Peyer's patch (tissue), 4 donors: ENCODE results near the gene RSRC2. TPM values are rescaled to one million over a fixed set of nuclear protein-coding genes. Genes with fewer than 3 reads are reported as not detected.
"Not testable (repeated sequence)": the region's sequence is repeated elsewhere in the genome, so short reads cannot be mapped to it uniquely, and the experiment has no call there.

Experiments used
- DNase-seq, 3 donors: peaks; one replicate each; pipeline ENCODE4 v3.0.0-alpha.2; 2017 to 2019
- H3K27ac ChIP-seq, 4 donors: fragments of 200-600 bp; sonication (generic); one replicate each; pipeline ENCODE4 v1.5.1; 2016 to 2019
- H3K27me3 ChIP-seq, 2 donors: fragments of 200-600 bp; sonication (generic); one replicate each; pipeline ENCODE4 v1.5.1; 2019
- H3K36me3 ChIP-seq, 3 donors: fragments of 200-600 bp; sonication (generic); one replicate each; pipeline ENCODE4 v1.5.1; 2016 to 2019
- H3K4me1 ChIP-seq, 4 donors: fragments of 200-600 bp; sonication (generic); one replicate each; pipeline ENCODE4 v1.5.1; 2016 to 2019
- H3K4me3 ChIP-seq, 4 donors: fragments of 200-600 bp; sonication (generic); 1 replicate in 3 of 4; 2 replicates in 1 of 4; pipeline ENCODE4 v1.5.1; 2016 to 2019; ENCODE audit warnings: mild to moderate bottlenecking in 1 of 4
- H3K9me3 ChIP-seq, 4 donors: fragments of 200-600 bp; sonication (generic); one replicate each; pipeline ENCODE4 v1.5.1; 2016 to 2019; ENCODE audit warnings: mild to moderate bottlenecking in 1 of 4
- CTCF ChIP-seq, 6 experiments: fragments of 450-650 bp in 4 of 6; fragments of 200-600 bp in 2 of 6; sonication (generic) in 1 of 6; IDR thresholded peaks; one replicate each; pipeline ENCODE4 v1.5.1; 2017 to 2019; ENCODE audit warnings: antibody characterized with exemption in 6 of 6, mild to moderate bottlenecking in 3 of 6, moderate library complexity in 1 of 6
- POLR2A ChIP-seq, 2 donors: fragments of 450-650 bp; IDR thresholded peaks; one replicate each; pipeline ENCODE4 v1.5.1; 2017; ENCODE audit warnings: antibody characterized with exemption in 2 of 2, mild to moderate bottlenecking in 2 of 2, moderate library complexity in 2 of 2
- total RNA-seq, 4 donors: library from RNA; depleted of rRNA; stranded (reverse); fragments of >200 nt; gene quantifications; one replicate each; pipeline ENCODE4 v1.1.0, GENCODE V29; 2016

The RSRC2 gene
- total RNA-seq, 4 donors from 2014 or later: 78.5 to 455 (median 112) TPM

GRCh38 chr12:122486805-122487426 lies 39.8 kb downstream of the RSRC2 start:
- Histone ChIP-seq H3K4me3 (no peak overlapping the region), H3K27me3 (no peaks in the 10 kb centered on the region), H3K9me3 (no peaks in the 10 kb centered on the region), H3K4me1 (no peaks in the 10 kb centered on the region), H3K27ac (no peak overlapping the region), H3K36me3 (peaks cover 0 to 88% (median 3%) of the 10 kb centered on the region in 3 donors)
- TF ChIP-seq CTCF (IDR thresholded peaks at IDR 0.05): no peak
- no peak for TF ChIP-seq POLR2A (IDR thresholded peaks at IDR 0.05)
- peak in 1 of 3 donors; percentile 1 for DNase-seq

- H3K4me1 ChIP-seq, H3K9me3 ChIP-seq, H3K27ac ChIP-seq, H3K4me3 ChIP-seq, H3K27me3 ChIP-seq, DNase-seq: not testable (repeated sequence)
- peaks cover 0 to 88% (median 3%) of the 10 kb centered on the region in 3 donors for H3K36me3 ChIP-seq
These were observed 40.4 kb downstream of the RSRC2 start for GRCh38 chr12:122486360-122486759.

- H3K36me3 ChIP-seq: peaks cover 0 to 92% (median 0%) of the 10 kb centered on the region in 3 donors
- not testable (repeated sequence) for H3K27me3 ChIP-seq, H3K4me1 ChIP-seq, H3K4me3 ChIP-seq, DNase-seq, H3K9me3 ChIP-seq, H3K27ac ChIP-seq
These were observed 42.4 kb downstream of the RSRC2 start for GRCh38 chr12:122484385-122484784.

GRCh38 chr12:122483969-122484368 lies 42.8 kb downstream of the RSRC2 start:
- Histone ChIP-seq H3K9me3 (no peaks in the 10 kb centered on the region), H3K36me3 (peaks cover 0 to 92% (median 0%) of the 10 kb centered on the region in 3 donors), H3K4me1 (no peaks in the 10 kb centered on the region), H3K4me3 (no peak overlapping the region), H3K27ac (no peak overlapping the region), H3K27me3 (no peaks in the 10 kb centered on the region)
- peak in 1 of 3 donors; percentile 8 for DNase-seq
- TF ChIP-seq CTCF (IDR thresholded peaks at IDR 0.05) (no peak), POLR2A (IDR thresholded peaks at IDR 0.05) (no peak)

GRCh38 chr12:122481861-122482260 lies 44.9 kb downstream of the RSRC2 start:
- no peaks in the 10 kb centered on the region for H3K27me3 ChIP-seq
- peaks cover 0 to 91% (median 0%) of the 10 kb centered on the region in 3 donors for H3K36me3 ChIP-seq
- TF ChIP-seq CTCF (IDR thresholded peaks at IDR 0.05) (no peak), POLR2A (IDR thresholded peaks at IDR 0.05) (no peak)
- no peaks in the 10 kb centered on the region for H3K4me1 ChIP-seq
- no peak overlapping the region for H3K27ac ChIP-seq
- no peak for DNase-seq
- no peaks in the 10 kb centered on the region for H3K9me3 ChIP-seq
- no peak overlapping the region for H3K4me3 ChIP-seq

- Histone ChIP-seq H3K27me3 (no peaks in the 10 kb centered on the region), H3K27ac (no peak overlapping the region), H3K9me3 (no peaks in the 10 kb centered on the region), H3K4me1 (no peaks in the 10 kb centered on the region), H3K4me3 (no peak overlapping the region), H3K36me3 (peaks cover 0 to 93% (median 0%) of the 10 kb centered on the region in 3 donors)
- peak in 2 of 3 donors; percentile 5 to 7 for DNase-seq
- no peak for TF ChIP-seq CTCF (IDR thresholded peaks at IDR 0.05)
- TF ChIP-seq POLR2A (IDR thresholded peaks at IDR 0.05): no peak
These were observed 46.0 kb downstream of the RSRC2 start for GRCh38 chr12:122480753-122481152.

- no peaks in the 10 kb centered on the region for H3K27me3 ChIP-seq
- no peaks in the 10 kb centered on the region for H3K9me3 ChIP-seq
- peak in 2 of 3 donors; percentile 3 to 22 for DNase-seq
- H3K27ac ChIP-seq: no peak overlapping the region
- TF ChIP-seq POLR2A (IDR thresholded peaks at IDR 0.05) (no peak), CTCF (IDR thresholded peaks at IDR 0.05) (no peak)
- peaks cover 0 to 71% (median 0%) of the 10 kb centered on the region in 3 donors for H3K36me3 ChIP-seq
- no peak overlapping the region for H3K4me3 ChIP-seq
- H3K4me1 ChIP-seq: no peaks in the 10 kb centered on the region
These were observed 52.4 kb downstream of the RSRC2 start for GRCh38 chr12:122474324-122474716.
